ENCODE data around the gene HSP90AA1.

Gene HSP90AA1

DNA sequence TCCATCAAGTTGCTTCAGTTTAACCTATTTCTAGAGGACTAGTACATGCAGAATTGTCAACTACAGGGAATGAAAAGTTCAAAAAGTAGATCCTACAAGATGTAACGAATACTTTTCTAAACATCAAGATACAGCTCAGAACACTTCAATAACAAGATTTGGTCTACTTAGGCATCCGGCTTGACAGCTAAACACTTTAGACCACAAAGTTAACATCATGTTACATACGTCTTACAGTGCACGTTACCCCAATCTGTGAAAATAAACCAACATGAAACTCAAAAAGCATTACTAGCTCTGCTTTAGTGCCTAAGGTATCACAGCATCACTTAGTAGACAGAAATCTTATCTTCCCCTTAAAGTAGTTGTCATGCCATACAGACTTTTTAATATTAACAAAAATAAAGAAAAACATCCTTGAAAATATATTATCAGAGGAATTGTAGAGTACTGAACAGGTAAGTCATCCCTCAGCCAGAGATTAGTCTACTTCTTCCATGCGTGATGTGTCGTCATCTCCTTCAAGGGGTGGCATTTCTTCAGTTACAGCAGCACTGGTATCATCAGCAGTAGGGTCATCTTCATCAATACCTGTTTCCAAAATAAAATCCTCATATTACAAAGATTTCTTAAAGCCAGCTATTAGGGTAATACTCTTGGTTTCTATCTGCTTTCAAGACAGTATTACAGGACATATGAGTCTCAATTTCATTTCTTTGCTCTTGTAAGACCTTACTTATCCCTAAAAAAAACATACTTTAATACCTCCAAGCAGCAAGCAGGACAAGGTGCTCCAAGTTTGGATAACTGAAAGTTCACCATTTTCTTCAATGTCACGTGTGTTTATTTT, 5.4 kb downstream of the HSP90AA1 start:
- H3K36me3 ChIP-seq (replicated peaks; ENCODE audit: low read depth, low read length), result peaks cover 75% of the 10 kb centered on the region
- H2AFZ ChIP-seq (ENCODE audit: low read depth, low read length), result no peak overlapping the region
- H4K20me1 ChIP-seq (ENCODE audit: insufficient read depth, low read length), result 0 out of 2 replicates have a peak, but pooled peaks cover 3% of the 10 kb centered on the region
- TF ChIP-seq EZH2phosphoT487 (IDR thresholded peaks at IDR 0.05; ENCODE audit: low read depth), result no peak
- TF ChIP-seq, protein P1, sequence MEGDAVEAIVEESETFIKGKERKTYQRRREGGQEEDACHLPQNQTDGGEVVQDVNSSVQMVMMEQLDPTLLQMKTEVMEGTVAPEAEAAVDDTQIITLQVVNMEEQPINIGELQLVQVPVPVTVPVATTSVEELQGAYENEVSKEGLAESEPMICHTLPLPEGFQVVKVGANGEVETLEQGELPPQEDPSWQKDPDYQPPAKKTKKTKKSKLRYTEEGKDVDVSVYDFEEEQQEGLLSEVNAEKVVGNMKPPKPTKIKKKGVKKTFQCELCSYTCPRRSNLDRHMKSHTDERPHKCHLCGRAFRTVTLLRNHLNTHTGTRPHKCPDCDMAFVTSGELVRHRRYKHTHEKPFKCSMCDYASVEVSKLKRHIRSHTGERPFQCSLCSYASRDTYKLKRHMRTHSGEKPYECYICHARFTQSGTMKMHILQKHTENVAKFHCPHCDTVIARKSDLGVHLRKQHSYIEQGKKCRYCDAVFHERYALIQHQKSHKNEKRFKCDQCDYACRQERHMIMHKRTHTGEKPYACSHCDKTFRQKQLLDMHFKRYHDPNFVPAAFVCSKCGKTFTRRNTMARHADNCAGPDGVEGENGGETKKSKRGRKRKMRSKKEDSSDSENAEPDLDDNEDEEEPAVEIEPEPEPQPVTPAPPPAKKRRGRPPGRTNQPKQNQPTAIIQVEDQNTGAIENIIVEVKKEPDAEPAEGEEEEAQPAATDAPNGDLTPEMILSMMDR (IDR thresholded peaks at IDR 0.05; ENCODE audit: low read depth, low read length), result no peak
- no peak overlapping the region for H3K4me2 ChIP-seq (ENCODE audit: low read length)
- no peak overlapping the region for H3K4me3 ChIP-seq (ENCODE audit: low read length)
- H3K9ac ChIP-seq (ENCODE audit: low read length), result no peak overlapping the region
- H3K79me2 ChIP-seq (ENCODE audit: low read length), result peaks cover 37% of the 10 kb centered on the region
- no peaks in the 10 kb centered on the region for H3K27me3 ChIP-seq (ENCODE audit: low read depth, low read length)
- peaks cover 12% of the 10 kb centered on the region for H3K4me1 ChIP-seq (ENCODE audit: low read length)
- no peak overlapping the region for H3K27ac ChIP-seq (ENCODE audit: low read length)
- H3K9me3 ChIP-seq (ENCODE audit: insufficient read depth, low read length), result no peaks in the 10 kb centered on the region

DNA sequence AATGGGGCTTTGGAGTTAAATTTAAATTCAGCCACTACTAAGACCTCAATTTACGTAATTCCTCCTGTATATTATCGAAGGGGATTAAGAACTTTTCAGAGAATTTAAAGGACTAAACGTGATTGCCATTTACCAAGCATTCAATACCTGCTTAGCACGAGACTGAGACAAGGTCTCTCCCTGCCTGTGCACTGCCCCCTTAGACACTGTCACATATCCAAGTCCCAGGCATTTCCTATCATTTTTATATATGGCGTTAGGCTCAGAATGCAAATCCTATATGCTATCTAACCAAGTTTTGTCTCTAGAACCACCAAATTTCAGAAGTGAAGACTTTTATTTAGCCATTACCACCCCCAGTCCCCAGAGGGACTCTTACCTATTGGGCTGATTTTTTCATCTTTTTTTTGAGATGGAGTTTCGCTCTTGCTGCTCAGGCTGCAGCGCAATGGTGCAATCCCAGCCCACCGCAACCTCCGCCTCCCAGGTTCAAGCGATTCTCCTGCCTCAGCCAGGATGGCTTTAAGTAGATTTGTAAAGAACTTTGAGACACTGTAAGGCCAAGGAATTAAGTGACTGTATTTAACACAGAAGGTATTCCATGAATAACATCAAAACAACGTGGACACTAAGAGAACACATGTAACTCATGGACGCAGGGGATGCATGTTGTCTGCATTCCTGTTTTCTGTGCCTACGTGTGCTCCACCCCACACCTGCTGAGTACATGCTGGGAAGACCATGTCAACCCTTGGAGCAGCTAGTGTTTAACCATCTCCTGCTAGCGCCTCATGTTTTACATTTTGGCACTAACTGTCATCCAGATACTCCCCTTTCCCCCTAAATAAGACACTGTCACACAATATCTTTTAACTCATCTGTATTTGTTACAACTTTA, 6.4 kb downstream of the HSP90AA1 start:
- H3K79me2 ChIP-seq (ENCODE audit: low read length), result peaks cover 27% of the 10 kb centered on the region
- H3K4me1 ChIP-seq (ENCODE audit: low read length), result peaks cover 7% of the 10 kb centered on the region
- no peaks in the 10 kb centered on the region for H3K27me3 ChIP-seq (ENCODE audit: low read depth, low read length)
- TF ChIP-seq EZH2phosphoT487 (IDR thresholded peaks at IDR 0.05; ENCODE audit: low read depth), result no peak
- TF ChIP-seq, protein P1 (IDR thresholded peaks at IDR 0.05; ENCODE audit: low read depth, low read length), result no peak
- no peak overlapping the region for H3K27ac ChIP-seq (ENCODE audit: low read length)
- no peak overlapping the region for H3K9ac ChIP-seq (ENCODE audit: low read length)
- 0 out of 2 replicates have a peak, but pooled peaks cover 3% of the 10 kb centered on the region for H4K20me1 ChIP-seq (ENCODE audit: insufficient read depth, low read length)
- no peak overlapping the region for H2AFZ ChIP-seq (ENCODE audit: low read depth, low read length)
- no peaks in the 10 kb centered on the region for H3K9me3 ChIP-seq (ENCODE audit: insufficient read depth, low read length)
- H3K4me3 ChIP-seq (ENCODE audit: low read length), result no peak overlapping the region
- H3K4me2 ChIP-seq (ENCODE audit: low read length), result no peak overlapping the region
- peaks cover 68% of the 10 kb centered on the region for H3K36me3 ChIP-seq (replicated peaks; ENCODE audit: low read depth, low read length)

DNA sequence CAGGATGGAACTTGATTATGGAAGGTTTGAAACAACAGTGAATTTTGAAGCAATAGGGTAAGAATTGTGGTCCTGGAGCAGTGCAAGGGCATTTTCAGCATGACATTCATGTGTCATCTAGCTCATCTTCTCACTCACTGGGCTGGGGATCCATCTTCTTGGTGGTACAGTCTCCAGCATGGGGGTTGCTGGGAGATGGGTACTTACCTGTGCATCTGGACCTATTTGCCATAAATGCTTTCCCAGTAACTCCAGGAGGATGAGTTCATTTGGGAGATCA, 7.2 kb downstream of the HSP90AA1 start:
- H3K4me1 ChIP-seq (ENCODE audit: low read length), result no peaks in the 10 kb centered on the region
- TF ChIP-seq EZH2phosphoT487 (IDR thresholded peaks at IDR 0.05; ENCODE audit: low read depth), result no peak
- TF ChIP-seq, protein P1 (IDR thresholded peaks at IDR 0.05; ENCODE audit: low read depth, low read length), result no peak
- H3K27me3 ChIP-seq (ENCODE audit: low read depth, low read length), result no peaks in the 10 kb centered on the region
- no peaks in the 10 kb centered on the region for H3K9me3 ChIP-seq (ENCODE audit: insufficient read depth, low read length)
- no peaks in the 10 kb centered on the region for H4K20me1 ChIP-seq (ENCODE audit: insufficient read depth, low read length)
- no peak overlapping the region for H3K4me2 ChIP-seq (ENCODE audit: low read length)
- peaks cover 64% of the 10 kb centered on the region for H3K36me3 ChIP-seq (replicated peaks; ENCODE audit: low read depth, low read length)
- no peak overlapping the region for H3K9ac ChIP-seq (ENCODE audit: low read length)
- no peak overlapping the region for H3K4me3 ChIP-seq (ENCODE audit: low read length)
- peaks cover 19% of the 10 kb centered on the region for H3K79me2 ChIP-seq (ENCODE audit: low read length)
- no peak overlapping the region for H3K27ac ChIP-seq (ENCODE audit: low read length)
- H2AFZ ChIP-seq (ENCODE audit: low read depth, low read length), result no peak overlapping the region
